ENCODE measurements around the gene PDE4D.
"Not testable (repeated sequence)": the region's sequence is repeated elsewhere in the genome, so short reads cannot be mapped to it uniquely, and the experiment has no call there.

PDE4D gene

DNA sequence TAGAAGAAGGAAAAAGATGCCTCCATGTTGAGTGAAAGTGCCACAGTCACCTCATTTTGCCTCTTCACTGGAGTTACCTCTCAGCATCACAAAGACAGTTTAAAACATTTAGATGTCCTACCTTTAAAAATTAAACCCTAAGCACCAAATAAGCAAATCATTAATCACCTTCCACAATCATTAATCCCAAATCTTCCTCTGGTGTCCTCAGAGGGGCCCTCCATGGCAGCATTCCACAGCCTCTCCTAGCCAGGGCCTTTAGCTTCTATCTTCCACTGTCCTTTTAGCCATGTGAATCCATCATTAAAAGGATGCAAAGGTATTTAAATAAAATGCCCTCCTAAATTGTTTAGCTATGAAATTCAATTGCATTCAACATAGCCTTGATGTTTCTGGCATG lies 310.8 kb downstream of the PDE4D start:
- DNase-seq (ENCODE audit: low read depth), result no peak

DNA sequence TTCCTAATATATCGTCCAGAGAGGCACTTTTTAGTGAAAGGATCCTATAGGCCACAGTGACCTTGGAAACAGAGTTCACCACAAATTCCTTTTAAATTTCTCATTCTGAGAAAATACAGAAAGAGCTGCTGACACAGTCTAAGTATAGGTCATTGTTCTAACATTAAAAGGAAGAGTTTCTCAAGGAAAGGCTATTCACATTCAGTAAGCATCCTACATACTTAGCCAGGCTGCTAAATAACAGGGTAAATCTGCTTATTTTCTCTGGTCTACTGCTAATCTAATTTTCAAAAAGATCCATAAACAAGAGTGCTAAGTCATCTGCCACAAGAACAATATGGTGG lies 313.7 kb downstream of the PDE4D start:
- no peak for DNase-seq (ENCODE audit: low read depth)

DNA sequence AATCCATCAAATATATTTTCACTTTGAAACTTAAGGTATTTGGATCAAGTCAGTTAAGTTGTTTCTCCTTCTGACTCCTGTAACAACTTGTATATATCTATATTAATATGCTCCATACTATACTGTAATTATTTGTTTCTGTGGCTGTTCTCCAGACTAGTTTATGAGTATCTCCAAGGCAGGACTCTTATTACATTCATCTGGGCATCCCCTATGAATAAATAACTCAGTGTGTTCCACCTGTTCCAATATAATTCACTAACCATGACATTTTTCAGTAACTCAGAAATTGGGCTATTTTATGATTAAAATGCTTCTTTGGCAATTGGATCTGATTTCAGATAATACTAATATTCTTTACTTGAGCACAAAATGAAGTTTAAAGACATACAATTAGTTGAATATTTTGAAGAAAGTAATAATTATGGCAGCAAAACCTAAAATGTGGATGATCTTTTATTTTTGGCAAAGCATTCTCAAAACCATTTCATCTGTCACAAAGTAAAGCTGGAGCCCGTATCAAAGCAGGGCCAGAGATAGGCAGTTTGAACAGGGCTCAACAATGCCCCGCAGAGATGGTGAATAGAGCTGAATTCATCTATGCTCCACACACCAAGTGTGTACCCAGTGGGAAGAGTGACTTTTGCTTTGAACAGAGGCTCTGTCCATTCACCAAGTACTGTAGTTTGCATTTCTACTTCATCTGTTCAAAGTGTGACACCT lies 314.3 kb downstream of the PDE4D start:
- no peak for DNase-seq (ENCODE audit: low read depth)

DNA sequence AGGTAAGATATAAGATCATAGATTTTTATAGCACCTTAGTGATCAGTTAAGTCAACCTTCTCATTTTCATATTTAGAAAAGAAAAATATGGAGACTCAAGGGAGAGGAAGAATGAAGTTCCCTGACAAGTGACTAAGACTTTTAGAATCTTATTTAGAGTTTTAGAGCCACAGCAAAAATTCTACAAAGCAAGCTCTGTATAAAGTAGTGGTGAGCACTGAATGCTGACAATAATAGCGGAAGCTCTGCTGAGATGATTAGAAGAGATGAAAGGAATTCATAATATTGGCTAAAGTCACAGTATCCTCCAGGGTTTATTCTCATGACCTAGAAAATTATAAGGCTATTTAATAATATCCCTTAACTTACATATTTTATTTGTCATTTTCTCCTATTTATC lies 316.0 kb downstream of the PDE4D start:
- DNase-seq (ENCODE audit: low read depth), result no peak

DNA sequence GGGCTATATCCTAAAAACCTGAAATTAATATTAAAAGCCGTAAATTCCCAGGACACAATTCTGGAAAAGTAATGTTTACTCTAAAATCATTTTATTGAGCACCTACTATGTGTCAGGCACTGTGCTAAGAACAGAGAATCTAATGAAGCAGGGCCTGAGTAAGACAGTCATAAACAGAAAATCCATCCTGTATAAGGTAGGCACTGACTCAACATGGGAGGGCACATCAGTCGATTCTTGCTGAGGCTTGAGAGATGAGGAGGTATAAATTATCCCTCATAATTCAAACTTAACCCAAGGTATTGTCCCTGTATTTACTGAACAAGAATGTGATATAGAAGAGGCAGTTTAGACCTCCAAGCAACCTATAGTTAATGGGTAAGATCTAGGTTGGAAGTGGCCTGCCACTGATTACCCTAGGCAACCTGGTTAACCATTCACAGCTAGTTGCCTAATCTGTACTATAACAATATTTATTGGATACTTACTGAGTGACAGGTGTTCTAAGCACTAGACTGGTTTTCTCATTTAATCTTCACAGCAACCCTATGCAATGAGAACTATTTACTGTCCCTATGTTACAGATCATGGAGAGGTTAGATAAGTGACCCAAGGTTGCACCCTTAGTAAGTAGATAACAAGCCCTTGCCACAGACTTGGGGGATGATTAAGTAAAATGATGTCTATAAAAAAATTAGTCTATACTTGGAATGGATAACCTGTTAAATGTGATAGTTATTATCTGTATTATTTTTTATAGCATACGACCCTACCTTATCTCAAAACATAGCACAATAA lies 317.7 kb downstream of the PDE4D start:
- no peak for DNase-seq (ENCODE audit: low read depth)

DNA sequence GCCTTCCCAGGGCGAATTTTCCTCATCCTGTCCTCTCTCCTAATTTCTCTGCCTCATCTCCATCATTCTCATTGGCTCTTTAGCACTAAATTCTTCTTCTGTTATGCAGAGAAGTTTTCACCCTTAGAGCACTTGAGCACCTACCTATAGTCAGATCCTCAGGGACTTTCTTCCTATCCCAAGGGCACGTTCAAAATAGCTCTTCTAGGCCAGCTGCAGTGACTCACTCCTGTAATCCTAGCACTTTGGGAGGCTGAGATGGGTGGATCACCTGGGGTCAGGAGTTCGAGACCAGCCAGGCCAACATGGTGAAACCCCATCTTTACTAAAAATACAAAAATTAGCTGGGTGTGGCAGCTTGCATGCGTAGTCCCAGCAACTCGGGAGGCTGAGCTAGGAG lies 320.0 kb downstream of the PDE4D start:
- DNase-seq (ENCODE audit: low read depth), result not testable (repeated sequence)

DNA sequence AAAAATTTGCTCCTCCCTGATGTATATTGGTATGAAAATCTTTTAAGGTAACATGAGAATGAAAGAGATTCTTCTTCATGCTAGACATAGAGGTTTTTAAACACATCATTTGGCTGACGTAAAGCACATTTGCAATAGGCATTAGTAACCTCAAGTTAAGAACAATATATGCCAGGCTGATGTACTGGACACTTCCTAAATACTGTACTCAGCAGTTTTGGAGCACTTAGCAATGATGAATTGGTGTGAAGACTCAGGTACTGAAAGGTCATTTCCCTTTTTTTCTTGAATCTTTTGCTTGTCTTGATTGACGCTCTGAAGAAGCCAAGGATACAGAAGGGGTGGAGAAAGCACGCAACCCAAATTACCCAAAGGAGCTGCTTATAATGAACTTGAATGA lies 322.5 kb downstream of the PDE4D start:
- DNase-seq (ENCODE audit: low read depth), result no peak

DNA sequence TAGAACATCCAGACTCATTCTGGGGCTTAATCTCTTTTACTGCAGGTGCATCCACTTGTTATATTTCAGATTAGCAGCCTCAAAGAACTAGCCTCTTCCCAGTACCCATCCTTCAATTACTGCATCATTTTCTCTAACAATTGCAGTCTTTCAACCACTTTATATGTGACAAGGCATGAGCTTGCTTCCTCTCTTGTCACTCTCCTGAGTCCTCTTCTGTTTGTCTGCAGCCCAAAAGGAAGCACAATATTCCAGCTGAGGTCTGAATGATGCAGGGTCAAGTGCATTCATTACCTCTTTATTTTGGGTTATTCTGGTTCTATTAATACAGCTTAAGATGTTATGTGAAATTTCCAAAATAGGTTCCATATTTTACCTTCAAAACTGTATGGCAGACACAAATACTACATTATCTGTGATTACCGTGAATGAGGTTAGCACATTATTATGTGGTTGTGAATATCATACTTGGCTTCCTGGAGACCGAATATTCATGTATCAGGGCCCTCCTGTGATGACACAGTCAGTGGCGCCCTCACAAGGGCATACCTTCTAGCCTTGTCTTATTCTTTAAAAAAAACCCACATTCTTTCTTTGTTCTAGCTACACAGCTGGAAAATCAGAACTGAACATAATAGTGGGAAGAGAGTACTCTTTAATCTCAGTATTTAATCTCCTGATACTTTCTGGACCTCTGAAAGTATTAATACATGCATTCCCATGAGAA lies 323.8 kb downstream of the PDE4D start:
- DNase-seq (ENCODE audit: low read depth), result no peak

DNA sequence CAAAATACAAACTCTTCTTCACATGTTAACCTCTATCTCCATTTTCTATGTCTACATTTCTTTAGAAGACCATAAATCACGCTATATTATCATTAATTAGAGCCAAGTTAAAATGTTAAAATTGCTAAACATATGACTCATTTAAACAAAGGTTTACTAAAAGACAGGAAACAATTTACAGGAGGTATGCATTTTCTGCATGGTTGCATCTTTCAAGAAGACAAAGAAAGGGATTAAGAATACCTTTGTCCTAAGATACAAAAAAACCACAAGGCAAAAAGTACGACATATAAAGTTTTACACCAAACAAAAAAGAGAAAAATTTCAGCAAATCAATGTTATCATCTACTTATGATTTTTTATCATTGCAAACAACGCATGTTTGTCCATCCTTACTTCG lies 324.4 kb downstream of the PDE4D start:
- no peak for DNase-seq (ENCODE audit: low read depth)

DNA sequence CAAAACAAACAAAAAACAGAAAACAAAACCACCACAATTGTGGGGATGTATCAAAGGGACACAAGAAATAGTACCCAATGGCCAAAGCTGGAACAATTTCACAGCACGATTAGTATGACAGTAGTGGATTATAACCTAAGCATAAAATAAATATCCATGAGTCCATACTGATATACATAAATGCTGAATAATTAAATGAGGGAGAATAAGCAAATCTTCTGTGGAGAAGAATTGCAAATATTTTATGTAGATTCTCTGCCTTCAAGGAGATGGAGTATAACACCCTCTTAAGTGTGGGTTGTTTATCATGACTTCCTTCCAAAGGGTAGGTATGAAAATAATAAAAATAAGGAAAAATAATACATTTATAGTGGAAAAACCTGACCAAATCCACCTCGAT lies 325.4 kb downstream of the PDE4D start:
- no peak for DNase-seq (ENCODE audit: low read depth)

DNA sequence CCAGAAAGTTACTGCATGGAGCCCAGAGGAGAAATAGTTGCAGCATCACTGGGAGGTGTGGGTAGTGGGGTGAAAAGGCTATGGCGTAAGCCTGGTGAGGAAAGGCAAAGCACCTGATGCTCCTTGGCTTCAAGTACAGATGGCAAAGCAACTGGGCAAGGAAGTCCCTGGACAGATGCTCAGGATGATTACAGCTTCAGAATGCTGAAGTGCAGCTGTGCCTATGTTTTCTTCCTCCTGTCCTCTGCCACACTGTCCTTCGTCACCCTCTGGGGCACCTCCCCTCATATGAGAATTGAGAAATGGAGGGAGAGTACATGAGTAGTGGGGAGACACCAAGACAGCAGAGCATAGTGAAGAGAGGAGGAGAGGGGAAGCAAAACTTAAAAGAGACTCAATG lies 328.0 kb downstream of the PDE4D start:
- DNase-seq (ENCODE audit: low read depth), result no peak

DNA sequence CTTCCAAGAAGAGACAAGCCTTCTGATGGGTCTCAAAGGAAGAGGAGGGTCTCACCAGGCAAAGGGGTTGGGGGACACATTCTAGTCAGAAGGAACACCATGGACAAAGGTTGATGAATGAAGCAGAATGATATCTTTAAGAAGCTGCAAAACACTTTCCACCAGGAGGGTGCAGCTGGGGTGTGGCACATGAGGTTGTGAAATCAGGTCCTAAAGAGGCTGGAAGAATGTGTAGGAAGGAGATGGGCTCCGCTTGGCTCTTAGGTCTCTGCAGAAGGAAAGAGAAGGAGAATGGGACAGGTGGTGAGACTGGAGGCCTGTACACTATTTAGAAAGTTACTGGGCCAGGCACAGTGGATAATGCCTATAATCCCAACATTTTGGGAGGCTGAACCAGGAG lies 328.6 kb downstream of the PDE4D start:
- no peak for DNase-seq (ENCODE audit: low read depth)

DNA sequence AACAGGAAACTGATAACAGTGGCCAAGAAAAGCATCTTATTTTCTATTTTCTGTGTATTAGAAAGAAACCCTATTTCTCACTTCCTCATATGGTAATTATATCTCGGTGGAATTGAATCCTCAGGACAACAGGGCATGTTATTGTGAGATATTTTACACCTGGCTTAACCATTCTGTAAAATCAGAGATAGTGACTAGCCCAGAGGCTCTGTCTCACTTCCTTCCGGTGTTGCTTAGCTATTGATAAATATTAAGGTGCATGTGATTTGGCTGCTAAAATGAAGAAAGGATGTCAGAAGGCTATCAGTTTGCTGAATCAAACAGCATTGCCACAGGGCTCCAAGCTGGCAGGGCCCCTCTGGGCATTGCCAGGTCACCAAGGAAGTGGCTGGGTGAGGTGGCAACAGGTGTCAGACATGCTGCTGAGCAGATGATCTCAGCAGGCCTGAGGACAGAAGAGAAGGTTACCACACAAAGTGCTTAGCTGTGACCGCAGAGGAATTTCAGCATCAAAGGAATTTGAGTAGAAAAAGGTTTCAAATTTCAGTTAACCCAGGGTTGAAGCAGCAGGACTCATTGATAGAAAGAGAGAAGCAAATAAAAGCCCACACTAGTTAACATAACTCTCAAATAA lies 330.7 kb downstream of the PDE4D start:
- DNase-seq (ENCODE audit: low read depth), result peak; percentile 14

DNA sequence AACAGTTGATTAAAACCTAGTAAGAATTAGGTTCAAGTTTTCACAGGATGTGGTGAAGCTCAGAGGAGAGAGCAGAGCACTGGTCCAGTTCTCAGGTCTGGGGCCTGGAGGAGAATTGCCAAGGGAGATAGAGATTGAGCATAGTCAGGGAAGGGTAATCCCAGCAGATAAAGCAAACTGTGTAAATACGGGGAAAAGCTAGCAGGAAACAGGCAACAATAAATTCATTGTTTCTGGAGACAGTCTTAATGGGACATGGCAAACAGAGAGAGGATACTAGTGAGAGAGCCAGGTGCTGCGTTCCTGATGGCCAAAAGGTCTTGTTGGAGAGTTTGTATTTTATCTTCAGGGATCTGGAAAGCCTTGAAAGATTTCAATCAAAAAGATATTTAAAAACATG lies 333.0 kb downstream of the PDE4D start:
- no peak for DNase-seq (ENCODE audit: low read depth)

DNA sequence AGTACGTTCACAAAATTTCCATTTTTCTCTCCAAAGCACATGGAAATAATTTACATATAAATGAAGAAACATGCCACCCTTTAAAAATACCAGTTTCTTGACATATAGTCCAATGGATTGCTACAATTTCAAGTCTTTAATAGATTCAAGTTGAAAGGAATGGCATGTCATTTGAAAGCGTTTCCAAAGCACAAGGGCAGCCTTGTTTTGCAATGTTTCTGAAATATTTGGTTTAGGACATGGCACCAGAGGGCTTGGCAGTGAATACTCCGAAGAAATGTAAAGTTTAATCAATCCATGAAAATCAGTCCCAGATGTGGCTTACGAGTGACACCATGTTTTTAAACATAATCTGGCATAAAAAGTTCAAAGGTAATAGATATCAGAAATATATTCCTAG lies 333.7 kb downstream of the PDE4D start:
- no peak for DNase-seq (ENCODE audit: low read depth)

DNA sequence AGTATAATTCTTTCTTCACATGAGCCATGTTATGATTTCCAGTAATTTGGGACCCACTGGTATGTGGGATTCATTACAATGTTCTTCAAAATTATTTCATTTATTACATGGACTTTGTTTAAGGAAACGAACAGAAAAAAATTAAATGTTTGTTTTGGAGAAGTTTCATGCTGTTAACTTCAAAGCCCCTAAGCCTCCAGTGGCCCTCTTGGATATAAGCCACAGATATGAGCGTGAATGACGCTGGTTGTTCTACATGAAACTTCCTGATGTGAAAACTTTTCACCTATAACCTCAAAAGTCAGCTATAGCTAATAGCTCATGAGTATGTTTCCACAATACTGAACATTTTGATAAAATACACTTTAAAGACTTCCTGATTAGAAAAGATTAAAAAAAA lies 334.2 kb downstream of the PDE4D start:
- DNase-seq (ENCODE audit: low read depth), result no peak

DNA sequence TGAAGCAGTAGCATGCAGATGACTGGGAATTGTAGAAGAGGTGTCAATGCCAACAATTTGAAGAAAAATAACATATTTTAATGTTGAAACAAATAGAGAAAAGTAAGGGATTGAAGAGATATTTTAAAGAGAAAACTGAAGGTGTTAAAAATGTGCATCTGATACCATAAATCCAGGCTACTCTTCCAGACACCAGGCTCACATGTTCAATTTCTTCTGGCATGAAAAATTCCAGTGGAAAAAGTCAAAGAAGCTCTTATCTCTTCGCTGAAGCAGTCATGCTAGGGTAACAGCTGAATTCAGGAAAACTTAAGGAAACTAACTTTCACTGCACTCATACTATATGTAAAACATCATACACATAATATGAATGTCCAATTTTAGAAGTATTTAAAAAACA lies 335.0 kb downstream of the PDE4D start:
- DNase-seq (ENCODE audit: low read depth), result no peak

DNA sequence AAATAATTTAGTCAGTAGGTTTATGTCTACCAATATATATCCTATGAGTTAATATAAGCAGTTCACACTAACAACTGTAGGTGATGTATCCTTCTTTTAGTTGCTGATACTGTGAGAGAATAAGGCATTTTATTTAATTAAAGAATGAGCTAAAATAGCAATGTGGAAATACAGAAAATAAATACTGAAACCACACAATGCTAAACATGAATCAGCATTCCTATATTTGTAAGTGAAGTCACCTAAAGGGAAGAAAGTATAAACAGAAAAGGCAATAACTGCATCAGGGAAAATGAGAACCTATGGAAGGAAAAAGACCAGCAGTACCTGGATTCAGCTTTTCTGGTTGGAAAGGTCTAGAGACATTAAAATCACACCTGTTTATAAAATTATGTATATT lies 336.0 kb downstream of the PDE4D start:
- no peak for DNase-seq (ENCODE audit: low read depth)

DNA sequence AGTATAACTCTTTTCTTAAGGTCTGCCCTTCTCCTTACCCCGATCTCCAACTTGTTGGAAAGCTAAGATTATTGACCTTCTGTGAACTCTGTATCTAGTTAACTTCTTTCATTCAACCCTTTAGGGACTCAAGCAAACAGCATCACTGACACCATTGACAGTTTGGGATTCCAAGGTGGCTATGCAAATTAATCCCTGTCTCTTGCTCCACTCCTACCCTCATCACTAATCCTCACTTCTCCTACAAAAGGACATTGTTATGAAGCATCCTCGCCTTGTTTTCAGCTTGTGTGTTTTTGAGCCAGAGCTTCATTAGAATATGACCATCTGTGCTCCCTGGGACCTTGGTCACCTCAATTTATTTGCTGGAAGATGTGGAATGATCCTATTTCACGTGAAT lies 337.9 kb downstream of the PDE4D start:
- DNase-seq (ENCODE audit: low read depth), result no peak

DNA sequence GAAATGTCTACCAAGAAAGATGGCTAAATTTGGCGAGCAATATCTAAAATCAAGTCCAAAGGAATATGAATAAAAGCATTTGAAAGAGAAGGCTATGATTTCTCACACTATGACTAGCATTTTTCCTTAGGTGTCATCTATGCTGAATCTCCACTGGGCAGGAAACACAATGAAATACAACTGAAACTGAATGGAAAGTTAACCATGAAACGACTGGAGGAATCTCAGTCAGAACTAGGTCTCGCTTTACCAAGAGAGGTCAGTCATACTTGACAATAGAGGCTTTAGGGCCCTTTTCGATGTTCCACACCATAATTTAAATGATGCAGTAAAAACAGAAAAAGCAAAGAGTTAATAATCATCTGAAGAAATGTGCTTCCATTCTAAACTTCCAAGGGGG lies 339.0 kb downstream of the PDE4D start:
- DNase-seq (ENCODE audit: low read depth), result no peak

DNA sequence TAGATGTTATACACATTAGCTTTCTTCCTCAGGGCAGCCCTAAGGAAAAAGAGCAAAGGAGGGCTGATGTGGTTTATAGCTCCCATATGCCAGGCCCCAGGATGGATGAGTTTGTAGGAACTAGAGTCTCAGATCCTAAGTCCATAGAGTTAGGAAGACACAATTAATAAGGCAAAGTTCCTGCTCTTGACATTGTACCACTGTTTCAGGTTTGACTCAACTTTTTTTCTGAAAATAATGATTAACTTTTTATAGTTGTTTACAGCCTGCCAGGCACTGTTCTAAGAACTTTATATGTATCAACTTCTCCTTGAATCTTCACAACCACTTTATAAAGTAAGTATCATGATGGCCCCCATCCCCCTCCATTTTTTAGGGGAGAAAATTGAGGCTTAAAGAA lies 339.5 kb downstream of the PDE4D start:
- no peak for DNase-seq (ENCODE audit: low read depth)

DNA sequence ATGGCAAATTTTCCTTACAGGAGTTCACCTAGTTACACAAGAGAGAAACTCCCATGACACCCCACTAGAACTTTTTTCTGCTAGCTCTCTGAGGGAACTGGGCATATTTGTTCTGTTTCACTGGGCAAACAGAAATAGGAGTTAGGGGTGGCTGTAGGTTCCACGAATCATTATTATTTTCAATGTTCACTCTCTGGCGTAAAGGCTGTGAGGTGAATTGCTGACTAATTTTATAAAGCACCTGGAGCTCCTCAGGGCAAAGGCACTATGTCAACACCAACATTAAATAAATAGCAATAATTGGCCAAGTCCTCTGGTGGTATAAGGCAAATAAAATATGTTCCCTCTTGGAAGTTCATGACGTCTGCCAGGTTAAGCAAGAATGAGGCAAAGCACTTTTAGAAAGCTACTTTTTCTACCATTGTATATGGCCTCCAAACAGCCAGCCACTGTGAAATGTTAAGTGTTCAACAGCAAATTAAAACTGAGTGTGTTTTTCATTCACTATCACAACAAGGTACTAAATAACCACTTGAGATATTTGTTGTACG lies 344.6 kb downstream of the PDE4D start:
- no peak for DNase-seq (ENCODE audit: low read depth)

DNA sequence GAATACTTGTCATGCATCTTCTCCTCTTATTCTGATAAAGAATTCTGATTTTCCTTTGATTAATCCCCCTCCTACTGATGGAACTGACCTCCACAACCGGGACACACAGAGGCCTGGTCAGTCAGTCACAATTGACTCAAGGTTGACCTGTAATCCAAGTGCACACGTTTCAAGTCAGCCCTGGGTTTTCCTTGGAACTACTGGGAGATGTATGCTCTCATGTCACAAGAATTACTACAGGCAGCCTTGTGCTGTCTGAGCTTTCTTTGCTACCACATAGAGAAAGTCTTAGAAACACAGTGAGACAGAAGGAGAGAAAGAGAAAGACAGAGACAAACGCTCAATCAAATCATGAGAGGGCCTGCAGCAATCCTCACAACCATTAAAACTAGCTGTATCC lies 345.8 kb downstream of the PDE4D start:
- no peak for DNase-seq (ENCODE audit: low read depth)

Measured in GM04504 (cell line).